OCI-LY3 (cell line): ENCODE data around the gene NTNG1.

Experiments used
- CTCF ChIP-seq: fragments of 200-600, 300-600 bp; sonication (generic); IDR thresholded peaks from 2 replicates; pipeline ENCODE4 v1.5.1; 2014; ENCODE audit warnings: antibody characterized with exemption, low read length, low read depth
- EZH2phosphoT487 ChIP-seq: fragments of 200-600 bp; shearing (Covaris generic); IDR thresholded peaks from 2 replicates; pipeline ENCODE4 v1.6.1; 2018; ENCODE audit warnings: antibody characterized with exemption, mixed run types, low read depth

- TF ChIP-seq CTCF: no peak
- no peak for TF ChIP-seq EZH2phosphoT487
Observed at GRCh38 chr1:107152395-107152794, 11.6 kb downstream of the NTNG1 start.
